SK-N-MC (cell line): ENCODE results near the gene UNK.

Experiments used
- EZH2 ChIP-seq: fragments of 200-600 bp; sonication (generic); IDR thresholded peaks from one replicate; pipeline ENCODE4 v1.6.1; 2017; ENCODE audit warnings: antibody characterized with exemption
- FOXP2 ChIP-seq: optimal IDR thresholded peaks from 2 replicates; pipeline ENCODE3; 2011; ENCODE audit warnings: mild to moderate bottlenecking, moderate library complexity; ENCODE audit not compliant: insufficient read depth; ENCODE audit errors: extremely low read length, control extremely low read depth
- POLR2AphosphoS5 ChIP-seq: IDR thresholded peaks from 2 replicates; pipeline ENCODE4 v1.6.1; 2012; ENCODE audit warnings: mild to moderate bottlenecking, low read depth, low read length, borderline replicate concordance

- no peak for TF ChIP-seq EZH2
- TF ChIP-seq POLR2AphosphoS5, result no peak
- TF ChIP-seq FOXP2, result no peak
These were observed 13.0 kb upstream of the UNK start for GRCh38 chr17:75771334-75772281.
